NT2/D1 (cell line): ENCODE data around the gene SNED1.

Experiments
- SUZ12 ChIP-seq: IDR thresholded peaks from 2 replicates; pipeline ENCODE4 v1.6.1; 2011; ENCODE audit not compliant: insufficient read length, insufficient read depth; ENCODE audit errors: extremely low read depth
- YY1 ChIP-seq: IDR thresholded peaks from 2 replicates; pipeline ENCODE4 v1.6.1; 2011; ENCODE audit not compliant: insufficient read length, insufficient read depth
- ZNF274 ChIP-seq: IDR thresholded peaks from 2 replicates; pipeline ENCODE4 v1.6.1; 2011; ENCODE audit warnings: mild to moderate bottlenecking, low read depth, low read length

DNA sequence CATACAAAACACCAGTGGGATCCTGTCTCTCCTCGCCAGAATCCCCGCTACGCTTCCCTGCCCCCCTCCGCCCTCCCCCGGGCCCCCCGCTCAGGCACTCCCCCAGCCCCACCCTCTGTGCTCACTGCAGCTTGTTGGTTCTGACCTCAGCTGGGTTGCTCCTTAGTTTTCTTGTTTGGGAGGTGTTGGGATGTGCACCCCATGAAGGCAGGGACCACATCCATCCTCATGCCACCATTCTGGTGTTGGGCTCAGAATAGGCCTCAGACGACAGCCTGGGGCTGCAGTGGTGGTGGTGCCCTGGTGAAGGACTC lies 4.6 kb downstream of the SNED1 start:
- TF ChIP-seq SUZ12 (no peak), ZNF274 (no peak), YY1 (no peak)
